ENCODE results near the gene AP3D1.

AP3D1 gene

DNA sequence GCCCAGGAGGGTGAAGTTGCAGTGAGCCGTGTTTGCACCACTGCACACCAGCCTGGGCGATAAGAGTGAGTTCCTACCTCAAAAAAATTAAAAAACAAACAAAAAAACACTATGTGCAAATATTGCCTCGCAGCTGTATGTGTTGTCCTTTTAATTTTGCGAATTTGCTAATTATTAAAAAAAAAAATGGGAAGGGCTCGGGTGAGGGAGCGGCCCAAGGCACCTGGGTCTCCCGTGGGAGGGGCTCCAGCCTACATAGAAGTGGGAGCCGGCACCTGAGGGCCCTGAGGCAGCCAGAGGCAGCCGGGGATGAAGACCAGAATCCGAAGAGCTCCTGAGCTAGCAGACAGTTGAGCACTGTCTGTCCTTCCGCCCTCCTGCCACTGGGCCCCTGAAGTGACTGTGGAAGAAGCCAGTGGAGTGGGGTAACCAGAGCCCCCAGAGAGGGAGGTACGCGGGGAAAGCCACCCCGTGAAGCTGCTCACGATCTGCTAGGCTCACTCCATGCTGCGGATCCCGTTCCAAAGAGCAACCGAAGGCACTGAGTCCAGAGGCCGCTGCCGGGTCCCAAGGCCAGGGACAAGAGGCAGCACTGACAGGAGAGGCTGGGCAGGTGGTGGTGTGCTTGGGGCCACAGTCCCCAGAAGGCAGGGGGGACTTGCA is 48.2 kb downstream of the AP3D1 start:
- TF ChIP-seq, protein P1, sequence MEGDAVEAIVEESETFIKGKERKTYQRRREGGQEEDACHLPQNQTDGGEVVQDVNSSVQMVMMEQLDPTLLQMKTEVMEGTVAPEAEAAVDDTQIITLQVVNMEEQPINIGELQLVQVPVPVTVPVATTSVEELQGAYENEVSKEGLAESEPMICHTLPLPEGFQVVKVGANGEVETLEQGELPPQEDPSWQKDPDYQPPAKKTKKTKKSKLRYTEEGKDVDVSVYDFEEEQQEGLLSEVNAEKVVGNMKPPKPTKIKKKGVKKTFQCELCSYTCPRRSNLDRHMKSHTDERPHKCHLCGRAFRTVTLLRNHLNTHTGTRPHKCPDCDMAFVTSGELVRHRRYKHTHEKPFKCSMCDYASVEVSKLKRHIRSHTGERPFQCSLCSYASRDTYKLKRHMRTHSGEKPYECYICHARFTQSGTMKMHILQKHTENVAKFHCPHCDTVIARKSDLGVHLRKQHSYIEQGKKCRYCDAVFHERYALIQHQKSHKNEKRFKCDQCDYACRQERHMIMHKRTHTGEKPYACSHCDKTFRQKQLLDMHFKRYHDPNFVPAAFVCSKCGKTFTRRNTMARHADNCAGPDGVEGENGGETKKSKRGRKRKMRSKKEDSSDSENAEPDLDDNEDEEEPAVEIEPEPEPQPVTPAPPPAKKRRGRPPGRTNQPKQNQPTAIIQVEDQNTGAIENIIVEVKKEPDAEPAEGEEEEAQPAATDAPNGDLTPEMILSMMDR (conservative IDR thresholded peaks at IDR 0.05; ENCODE audit: low read depth, low read length), result no peak
- Histone ChIP-seq H3K36me3 (ENCODE audit: insufficient read depth) (no peaks in the 10 kb centered on the region; the same call in 1 of the 2 replicates), H3K27me3 (ENCODE audit: insufficient read depth, low read depth) (no peaks in the 10 kb centered on the region), H3K9ac (no peak overlapping the region), H3K27ac (no peak overlapping the region), H3K4me2 (no peak overlapping the region), H3K4me3 (IDR thresholded peaks at IDR 0.05; ENCODE audit: insufficient read depth, low read depth, low read length) (no peak overlapping the region), H4K20me1 (ENCODE audit: insufficient read depth) (no peaks in the 10 kb centered on the region), H2AFZ (ENCODE audit: low read depth) (no peak overlapping the region), H3K79me2 (ENCODE audit: insufficient read depth, low read depth) (peaks cover 7% of the 10 kb centered on the region; the same call in 1 of the 2 replicates), H3K4me1 (ENCODE audit: low read depth, poor library complexity, severe bottlenecking) (peaks cover 3% of the 10 kb centered on the region)

DNA sequence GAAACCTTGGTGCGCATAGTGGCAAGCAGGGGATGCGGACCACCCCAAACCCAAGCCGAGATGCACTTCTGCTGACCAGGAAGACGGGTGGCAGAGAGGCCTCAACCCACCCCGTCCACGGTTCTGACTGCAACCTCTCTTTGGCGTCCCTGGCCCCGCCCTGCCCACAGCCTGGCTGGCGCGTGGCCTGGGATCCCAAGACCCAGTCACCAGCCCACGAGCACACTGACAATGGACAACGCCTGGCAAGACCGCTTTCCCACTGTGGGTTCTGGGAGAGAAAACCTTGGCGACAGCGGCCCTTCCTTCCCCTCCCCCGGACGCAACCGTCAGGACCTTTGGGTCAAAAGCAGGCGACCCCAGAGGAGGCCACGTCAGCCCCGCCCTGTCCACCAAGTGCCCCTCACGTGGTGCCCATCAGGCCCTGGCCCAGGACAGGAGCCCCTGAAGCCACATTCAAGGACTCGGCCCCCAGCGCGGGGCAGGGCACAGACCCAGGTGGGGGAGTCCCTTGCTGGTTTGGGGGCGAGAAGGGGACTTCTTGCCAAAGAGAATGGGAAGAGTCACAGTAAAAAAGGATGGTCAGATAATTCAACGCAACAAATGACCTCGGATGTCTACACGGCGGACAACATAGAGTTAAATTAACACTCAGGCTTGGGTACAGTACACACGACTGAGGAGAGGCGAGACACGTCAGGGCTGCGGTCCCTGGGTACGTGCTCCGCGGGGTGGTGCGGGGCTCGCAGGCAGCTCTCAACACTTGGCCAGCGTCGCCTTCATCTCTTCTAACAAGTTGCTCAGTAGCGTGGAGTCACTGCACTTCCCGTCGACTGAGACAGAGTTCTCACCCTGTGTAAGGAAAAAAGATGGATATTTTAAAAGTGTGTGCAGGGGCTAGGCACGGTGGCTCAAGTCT is 49.7 kb downstream of the AP3D1 start:
- Histone ChIP-seq H3K79me2 (ENCODE audit: insufficient read depth, low read depth) (peaks cover 7% of the 10 kb centered on the region; the same call in 1 of the 2 replicates), H4K20me1 (ENCODE audit: insufficient read depth) (no peaks in the 10 kb centered on the region), H3K36me3 (ENCODE audit: insufficient read depth) (no peaks in the 10 kb centered on the region; the same call in 1 of the 2 replicates), H3K4me3 (IDR thresholded peaks at IDR 0.05; ENCODE audit: insufficient read depth, low read depth, low read length) (no peak overlapping the region), H2AFZ (ENCODE audit: low read depth) (no peak overlapping the region), H3K27ac (no peak overlapping the region), H3K4me1 (ENCODE audit: low read depth, poor library complexity, severe bottlenecking) (peaks cover 17% of the 10 kb centered on the region), H3K9ac (no peak overlapping the region), H3K4me2 (no peak overlapping the region), H3K27me3 (ENCODE audit: insufficient read depth, low read depth) (no peaks in the 10 kb centered on the region)
- TF ChIP-seq, protein P1 (conservative IDR thresholded peaks at IDR 0.05; ENCODE audit: low read depth, low read length), result no peak

- H4K20me1 ChIP-seq (ENCODE audit: insufficient read depth), result no peaks in the 10 kb centered on the region
- peaks cover 9% of the 10 kb centered on the region; the same call in 1 of the 2 replicates for H3K79me2 ChIP-seq (ENCODE audit: insufficient read depth, low read depth)
- H3K4me2 ChIP-seq, result no peak overlapping the region
- peaks cover 17% of the 10 kb centered on the region for H3K4me1 ChIP-seq (ENCODE audit: low read depth, poor library complexity, severe bottlenecking)
- H3K9ac ChIP-seq, result no peak overlapping the region
- no peak overlapping the region for H2AFZ ChIP-seq (ENCODE audit: low read depth)
- H3K27ac ChIP-seq, result no peak overlapping the region
- no peaks in the 10 kb centered on the region; the same call in 1 of the 2 replicates for H3K36me3 ChIP-seq (ENCODE audit: insufficient read depth)
- TF ChIP-seq, protein P1 (conservative IDR thresholded peaks at IDR 0.05; ENCODE audit: low read depth, low read length), result no peak
- no peaks in the 10 kb centered on the region for H3K27me3 ChIP-seq (ENCODE audit: insufficient read depth, low read depth)
- H3K4me3 ChIP-seq (IDR thresholded peaks at IDR 0.05; ENCODE audit: insufficient read depth, low read depth, low read length), result no peak overlapping the region
These were observed 50.7 kb downstream of the AP3D1 start for GRCh38 chr19:2100719-2101061.

GRCh38 chr19:2099937-2100718 is 51.2 kb downstream of the AP3D1 start:
- Histone ChIP-seq H3K4me1 (ENCODE audit: low read depth, poor library complexity, severe bottlenecking) (peaks cover 22% of the 10 kb centered on the region), H3K9ac (no peak overlapping the region), H3K79me2 (ENCODE audit: insufficient read depth, low read depth) (peaks cover 14% of the 10 kb centered on the region), H4K20me1 (ENCODE audit: insufficient read depth) (no peaks in the 10 kb centered on the region), H3K4me2 (no peak overlapping the region), H3K36me3 (ENCODE audit: insufficient read depth) (no peaks in the 10 kb centered on the region; the same call in 1 of the 2 replicates), H2AFZ (ENCODE audit: low read depth) (no peak overlapping the region), H3K27ac (no peak overlapping the region), H3K27me3 (ENCODE audit: insufficient read depth, low read depth) (no peaks in the 10 kb centered on the region), H3K4me3 (IDR thresholded peaks at IDR 0.05; ENCODE audit: insufficient read depth, low read depth, low read length) (no peak overlapping the region)
- TF ChIP-seq, protein P1 (conservative IDR thresholded peaks at IDR 0.05; ENCODE audit: low read depth, low read length), result no peak
